A549 (cell line): ENCODE data around the gene SORCS2. TPM values are rescaled to one million over a fixed set of nuclear protein-coding genes. Genes with fewer than 3 reads are reported as not detected.

Source experiments
- ATAC-seq, 2 experiments: fragments of 200-7000 bp in 1 of 2; fragments of >200 bp in 1 of 2; cut with Nextera tagmentation in 1 of 2; cut with Tn5 transposase in 1 of 2; 3 replicates each; pipeline versions ENCODE4 v1.8.0 to v1.9.1; 2018 to 2020; ENCODE audit warnings: mild to moderate bottlenecking in 1 of 2, moderate library complexity in 1 of 2
- CTCF ChIA-PET: fragments of 300-600 bp; sonication (Branson Sonifier 250); formaldehyde crosslinking; extraction: SDS; loops from one replicate; lab custom pipeline; 2021; ENCODE audit warnings: antibody characterized with exemption, inconsistent platforms; lab: Yijun Ruan, JAX
- POLR2A ChIA-PET: fragments of 350-600 bp; formaldehyde crosslinking; extraction: SDS; loops from one replicate; lab custom pipeline; 2021; ENCODE audit warnings: antibody characterized with exemption, inconsistent platforms; lab: Yijun Ruan, JAX
- DNase-seq, 2 experiments: peaks; one replicate each; pipeline versions ENCODE4 v3.0.0 to v3.0.0-alpha.2; 2011 to 2016; ENCODE audit warnings: low read depth in 1 of 2, low spot score in 1 of 2
- FAIRE-seq: peaks from 2 replicates; lab custom pipeline; 2011; peaks lifted over from hg19 to GRCh38; lab: Jason Lieb, UNC
- H3K27ac ChIP-seq, 2 experiments: fragments of >200 bp; sonication (Bioruptor Twin); formaldehyde crosslinking; 3 replicates each; pipeline ENCODE4 v1.5.1; 2016 to 2017
- H3K4me1 ChIP-seq: fragments of >200 bp; sonication (Bioruptor Twin); formaldehyde crosslinking; 3 replicates; pipeline ENCODE4 v1.6.1; 2016
- H3K4me2 ChIP-seq: fragments of >200 bp; sonication (Bioruptor Twin); formaldehyde crosslinking; 3 replicates; pipeline ENCODE4 v1.6.1; 2016
- H3K4me3 ChIP-seq: fragments of >200 bp; sonication (Bioruptor Twin); formaldehyde crosslinking; 3 replicates; pipeline ENCODE4 v1.5.1; 2016
- H3K9me3 ChIP-seq: fragments of >200 bp; sonication (Bioruptor Twin); formaldehyde crosslinking; 3 replicates; pipeline ENCODE4 v1.6.1; 2016
- BHLHE40 ChIP-seq: IDR thresholded peaks from 2 replicates; pipeline ENCODE4 v1.6.1; 2012; ENCODE audit warnings: low read depth, low read length, inconsistent platforms
- CBX8 ChIP-seq: fragments of 200-600 bp; sonication (generic); IDR thresholded peaks from 2 replicates; pipeline ENCODE4 v1.6.1; 2016
- CHD2 ChIP-seq: fragments of 150-350 bp; IDR thresholded peaks from 2 replicates; pipeline ENCODE4 v1.6.1; 2014; ENCODE audit warnings: low read length; ENCODE audit not compliant: partially characterized antibody
- FOSL2 ChIP-seq, 2 experiments: fragments of 450-650 bp in 1 of 2; fragments of >200 bp in 1 of 2; sonication (Bioruptor Twin) in 1 of 2; formaldehyde crosslinking; IDR thresholded peaks; 2 replicates each; pipeline versions ENCODE4 v1.5.0 to v1.6.1; 2016 to 2020; ENCODE audit warnings: mild to moderate bottlenecking in 1 of 2, moderate library complexity in 1 of 2
- FOXS1 ChIP-seq: fragments of 250-450 bp; sonication (Bioruptor Pico); IDR thresholded peaks from 2 replicates; pipeline ENCODE4 v1.5.0; 2020; ENCODE audit warnings: mild to moderate bottlenecking, moderate library complexity
- GATA3 ChIP-seq: IDR thresholded peaks from 2 replicates; pipeline ENCODE4 v1.6.1; 2012; ENCODE audit warnings: borderline replicate concordance
- HOXB13 ChIP-seq: fragments of 250-450 bp; sonication (Bioruptor Pico); IDR thresholded peaks from 2 replicates; pipeline ENCODE4 v1.5.0; 2020; ENCODE audit warnings: low read depth, mild to moderate bottlenecking, moderate library complexity
- JUN ChIP-seq, 2 experiments: fragments of >200 bp; sonication (Bioruptor Twin); formaldehyde crosslinking; IDR thresholded peaks; 2 replicates in 1 of 2; 3 replicates in 1 of 2; pipeline ENCODE4 v1.6.1; 2016 to 2017
- JUNB ChIP-seq: fragments of >200 bp; sonication (Bioruptor Twin); formaldehyde crosslinking; IDR thresholded peaks from 2 replicates; pipeline ENCODE4 v1.6.1; 2016
- MAFK ChIP-seq: fragments of 450-650 bp; IDR thresholded peaks from 2 replicates; pipeline ENCODE4 v1.6.1; 2014; ENCODE audit not compliant: partially characterized antibody
- MYC ChIP-seq: IDR thresholded peaks from 2 replicates; pipeline ENCODE4 v1.6.1; 2012; ENCODE audit warnings: mild to moderate bottlenecking, inconsistent platforms, low read length, improper control_type of control experiment, borderline replicate concordance
- NFE2L2 ChIP-seq: fragments of 150-350 bp; conservative IDR thresholded peaks from 2 replicates; pipeline ENCODE4 v1.6.1; 2014; ENCODE audit warnings: low read length
- RAD21 ChIP-seq, 2 experiments: fragments of >200 bp in 1 of 2; sonication (Bioruptor Twin) in 1 of 2; formaldehyde crosslinking in 1 of 2; IDR thresholded peaks in 1 of 2; conservative IDR thresholded peaks in 1 of 2; 2 replicates in 1 of 2; 3 replicates in 1 of 2; pipeline ENCODE4 v1.6.1; 2012 to 2018; ENCODE audit warnings: inconsistent platforms in 1 of 2
- RNF2 ChIP-seq: fragments of 200-600 bp; sonication (generic); IDR thresholded peaks from 2 replicates; pipeline ENCODE4 v1.6.1; 2016; ENCODE audit warnings: low read depth, mild to moderate bottlenecking, antibody characterized with exemption, moderate library complexity, borderline replicate concordance
- TFCP2L1 ChIP-seq: fragments of 250-450 bp; sonication (Bioruptor Pico); IDR thresholded peaks from 2 replicates; pipeline ENCODE4 v1.5.0; 2021; ENCODE audit warnings: mild to moderate bottlenecking
- ZC3H11A ChIP-seq: fragments of 450-650 bp; IDR thresholded peaks from 2 replicates; pipeline ENCODE4 v1.6.1; 2014; ENCODE audit warnings: antibody characterized with exemption, mild to moderate bottlenecking
- ZSCAN20 ChIP-seq: fragments of 250-450 bp; sonication (Bioruptor Pico); IDR thresholded peaks from 2 replicates; pipeline ENCODE4 v1.8.0; 2022; ENCODE audit warnings: mild to moderate bottlenecking, moderate library complexity
- WGBS: methylation state at CpG from one replicate; pipeline ENCODE4 v1.1.6; 2017; ENCODE audit errors: missing lambda C conversion rate; 5-methylcytosine and 5-hydroxymethylcytosine counted together
- polyA plus RNA-seq, 4 experiments: library from polyadenylated mRNA; depleted of rRNA in 3 of 4; stranded (reverse); fragments of >200 nt; fragmentation: RNase III in 1 of 4; extraction: RNeasy Plus Mini Kit Qiagen cat#74134 plus additional on column Dnase treatment in 1 of 4; gene quantifications; 2 replicates in 3 of 4; 3 replicates in 1 of 4; pipeline ENCODE4 v1.2.3, GENCODE V29; 2011 to 2017
- TF ChIP-seq, protein P1 (sequence below): fragments of >200 bp; sonication (Bioruptor Twin); formaldehyde crosslinking; IDR thresholded peaks from 2 replicates; pipeline ENCODE4 v1.6.1; 2016
- TF ChIP-seq, protein P2 (sequence below): IDR thresholded peaks from 2 replicates; pipeline ENCODE4 v1.6.1; 2012; ENCODE audit warnings: low read depth, borderline replicate concordance
- TF ChIP-seq, protein P3 (sequence below): fragments of >200 bp; sonication (Bioruptor Twin); formaldehyde crosslinking; IDR thresholded peaks from 3 replicates; pipeline ENCODE4 v1.6.1; 2016
- TF ChIP-seq, protein P4 (sequence below): IDR thresholded peaks from 2 replicates; pipeline ENCODE4 v1.6.1; 2012

Gene SORCS2
- polyA plus RNA-seq, 2 of the 4 experiments (the other 2 are of a cell fraction) = 1.4 to 4.6 TPM

DNA sequence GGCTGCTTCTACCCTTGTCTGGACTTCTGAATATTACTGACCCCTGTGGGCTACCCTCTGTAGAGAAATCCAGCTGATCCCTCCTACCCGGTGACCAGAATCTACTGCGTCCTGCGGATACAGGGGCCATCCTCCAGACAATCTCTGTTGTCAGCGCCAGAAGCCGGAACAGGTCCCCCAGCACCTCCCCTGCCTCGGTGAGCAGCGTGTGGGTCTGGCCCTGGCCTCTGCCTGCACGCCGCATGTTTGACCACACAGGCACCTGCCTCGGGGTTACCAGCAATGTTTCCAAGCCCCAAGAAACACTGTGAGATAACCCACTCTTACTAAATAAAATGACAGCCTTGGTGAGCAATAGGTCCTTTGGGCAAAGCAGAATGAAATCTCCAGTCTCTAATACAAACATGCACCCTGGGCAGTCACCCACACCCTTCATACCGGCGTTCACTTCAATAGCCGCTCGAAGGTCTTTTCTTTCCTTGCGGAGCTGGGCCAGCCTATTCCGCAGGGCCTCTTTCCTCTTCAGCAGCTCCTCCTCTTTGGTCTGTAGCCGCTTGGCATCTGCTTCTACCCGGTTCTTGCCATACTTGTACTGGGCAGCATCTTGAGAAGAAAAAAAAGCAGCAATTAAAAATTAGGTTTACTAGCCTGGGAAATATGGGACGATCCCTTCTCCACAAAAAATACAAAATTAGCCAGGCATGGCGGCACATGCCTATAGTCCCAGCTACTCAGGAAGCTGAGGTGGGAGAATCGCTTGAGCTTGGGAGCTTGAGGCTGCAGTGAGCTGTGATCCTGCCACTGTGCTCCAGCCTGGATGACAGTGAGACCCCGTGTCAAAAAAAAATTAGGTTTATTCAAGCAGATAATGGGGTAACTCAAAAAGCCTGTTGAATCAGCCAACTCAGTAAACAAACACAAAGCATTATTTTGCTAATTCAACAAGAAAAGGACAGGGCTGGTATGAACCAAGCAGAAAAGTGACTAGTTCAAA lies 582.3 kb downstream of the SORCS2 start:
- DNase-seq = no peak
- Histone ChIP-seq H3K27ac (no peak overlapping the region), H3K4me3 (no peak overlapping the region), H3K4me2 (no peak overlapping the region), H3K4me1 (no peaks in the 10 kb centered on the region)
- ChIA-PET POLR2A (no interaction called here), CTCF (interaction anchor here (0.6 to 2.9 kb wide), 3 partner anchors 27 to 213 kb away, joined by 3 to 13 read pairs (median 8); no protein-coding TSS in a partner anchor)
- WGBS = 92% methylated on average over 18 of the region's 22 CpGs
- FAIRE-seq = no peak
- TF ChIP-seq BHLHE40 (no peak), RNF2 (no peak), HOXB13 (no peak), NFE2L2 (no peak), CBX8 (no peak)
- TF ChIP-seq, protein P1, sequence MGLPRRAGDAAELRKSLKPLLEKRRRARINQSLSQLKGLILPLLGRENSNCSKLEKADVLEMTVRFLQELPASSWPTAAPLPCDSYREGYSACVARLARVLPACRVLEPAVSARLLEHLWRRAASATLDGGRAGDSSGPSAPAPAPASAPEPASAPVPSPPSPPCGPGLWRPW = no peak
- TF ChIP-seq, protein P2, sequence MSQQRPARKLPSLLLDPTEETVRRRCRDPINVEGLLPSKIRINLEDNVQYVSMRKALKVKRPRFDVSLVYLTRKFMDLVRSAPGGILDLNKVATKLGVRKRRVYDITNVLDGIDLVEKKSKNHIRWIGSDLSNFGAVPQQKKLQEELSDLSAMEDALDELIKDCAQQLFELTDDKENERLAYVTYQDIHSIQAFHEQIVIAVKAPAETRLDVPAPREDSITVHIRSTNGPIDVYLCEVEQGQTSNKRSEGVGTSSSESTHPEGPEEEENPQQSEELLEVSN = no peak
- TF ChIP-seq, all 56 proteins: peak for 0
- no peak for ATAC-seq
- no peaks in the 10 kb centered on the region for H3K9me3 ChIP-seq

DNA sequence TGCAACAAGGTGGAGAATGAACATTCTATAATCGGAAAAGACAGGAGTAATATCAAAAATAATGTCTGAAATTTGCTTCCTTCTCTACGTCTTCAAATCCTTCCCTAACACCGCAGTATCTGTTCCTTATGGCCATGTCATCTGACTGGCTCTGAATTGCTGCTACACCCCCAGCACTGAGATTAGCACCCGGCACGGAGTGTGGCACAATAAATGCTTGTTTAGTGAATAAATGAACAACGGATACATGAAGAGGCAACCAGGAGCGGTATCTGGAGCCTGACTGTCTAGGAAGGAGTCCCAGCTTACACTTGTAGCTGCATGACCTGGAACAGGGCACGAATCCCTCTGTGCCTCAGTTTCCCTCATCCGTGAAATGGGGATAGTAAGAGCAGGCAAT lies 583.1 kb downstream of the SORCS2 start:
- FAIRE-seq (no peak), ATAC-seq (no peak), DNase-seq (no peak)
- no peak overlapping the region for H3K4me2 ChIP-seq
- TF ChIP-seq ZSCAN20 (no peak), FOXS1 (CRISPR knock-in tag) (no peak), JUN (IDR thresholded peaks at IDR 0.05) (no peak), RAD21 (conservative IDR thresholded peaks at IDR 0.05 in 1 of 2, IDR thresholded peaks at IDR 0.05 in 1 of 2) (no peak), MAFK (no peak), CHD2 (no peak), MYC (no peak), FOSL2 (IDR thresholded peaks at IDR 0.05) (no peak), FOSL2 (CRISPR knock-in tag; IDR thresholded peaks at IDR 0.05) (no peak), CBX8 (no peak), JUNB (no peak), TFCP2L1 (CRISPR knock-in tag) (no peak), GATA3 (no peak), ZC3H11A (no peak)
- TF ChIP-seq, protein P2 = no peak
- TF ChIP-seq, protein P3, sequence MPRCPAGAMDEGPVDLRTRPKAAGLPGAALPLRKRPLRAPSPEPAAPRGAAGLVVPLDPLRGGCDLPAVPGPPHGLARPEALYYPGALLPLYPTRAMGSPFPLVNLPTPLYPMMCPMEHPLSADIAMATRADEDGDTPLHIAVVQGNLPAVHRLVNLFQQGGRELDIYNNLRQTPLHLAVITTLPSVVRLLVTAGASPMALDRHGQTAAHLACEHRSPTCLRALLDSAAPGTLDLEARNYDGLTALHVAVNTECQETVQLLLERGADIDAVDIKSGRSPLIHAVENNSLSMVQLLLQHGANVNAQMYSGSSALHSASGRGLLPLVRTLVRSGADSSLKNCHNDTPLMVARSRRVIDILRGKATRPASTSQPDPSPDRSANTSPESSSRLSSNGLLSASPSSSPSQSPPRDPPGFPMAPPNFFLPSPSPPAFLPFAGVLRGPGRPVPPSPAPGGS = no peak
- TF ChIP-seq, protein P4, sequence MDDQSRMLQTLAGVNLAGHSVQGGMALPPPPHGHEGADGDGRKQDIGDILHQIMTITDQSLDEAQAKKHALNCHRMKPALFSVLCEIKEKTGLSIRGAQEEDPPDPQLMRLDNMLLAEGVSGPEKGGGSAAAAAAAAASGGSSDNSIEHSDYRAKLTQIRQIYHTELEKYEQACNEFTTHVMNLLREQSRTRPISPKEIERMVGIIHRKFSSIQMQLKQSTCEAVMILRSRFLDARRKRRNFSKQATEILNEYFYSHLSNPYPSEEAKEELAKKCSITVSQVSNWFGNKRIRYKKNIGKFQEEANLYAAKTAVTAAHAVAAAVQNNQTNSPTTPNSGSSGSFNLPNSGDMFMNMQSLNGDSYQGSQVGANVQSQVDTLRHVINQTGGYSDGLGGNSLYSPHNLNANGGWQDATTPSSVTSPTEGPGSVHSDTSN = no peak
- CTCF ChIA-PET = no interaction called here
- H3K27ac ChIP-seq = no peak overlapping the region
- no peaks in the 10 kb centered on the region for H3K9me3 ChIP-seq
- 93% methylated on average over 9 of the region's 9 CpGs for WGBS
- H3K4me1 ChIP-seq = no peaks in the 10 kb centered on the region
- H3K4me3 ChIP-seq = no peak overlapping the region
- POLR2A ChIA-PET = no interaction called here
